Ishikawa (cell line): Measurements from ENCODE around the gene KLHL35.

Experiments used
- CEBPB ChIP-seq: IDR thresholded peaks from 2 replicates; pipeline ENCODE4 v1.6.1; 2012
- CREB1 ChIP-seq: IDR thresholded peaks from 2 replicates; pipeline ENCODE4 v1.6.1; 2012; ENCODE audit warnings: low read depth
- EGR1 ChIP-seq: IDR thresholded peaks from 2 replicates; pipeline ENCODE4 v1.6.1; 2012
- EP300 ChIP-seq: IDR thresholded peaks from 2 replicates; pipeline ENCODE4 v1.6.1; 2012; ENCODE audit warnings: borderline replicate concordance
- FOXM1 ChIP-seq: IDR thresholded peaks from 2 replicates; pipeline ENCODE4 v1.6.1; 2012; ENCODE audit warnings: low read depth, borderline replicate concordance
- NFIC ChIP-seq: IDR thresholded peaks from 2 replicates; pipeline ENCODE4 v1.6.1; 2012
- RAD21 ChIP-seq: IDR thresholded peaks from 2 replicates; pipeline ENCODE4 v1.6.1; 2012; ENCODE audit warnings: low read depth
- REST ChIP-seq: IDR thresholded peaks from 2 replicates; pipeline ENCODE4 v1.6.1; 2012; ENCODE audit warnings: low read depth, mild to moderate bottlenecking
- TAF1 ChIP-seq: IDR thresholded peaks from 2 replicates; pipeline ENCODE4 v1.6.1; 2012; ENCODE audit warnings: low read depth, mild to moderate bottlenecking
- TCF12 ChIP-seq: IDR thresholded peaks from 2 replicates; pipeline ENCODE4 v1.6.1; 2012; ENCODE audit warnings: low read depth
- TEAD4 ChIP-seq: IDR thresholded peaks from 2 replicates; pipeline ENCODE4 v1.6.1; 2012
- YY1 ChIP-seq: IDR thresholded peaks from 2 replicates; pipeline ENCODE4 v1.6.1; 2012; ENCODE audit warnings: low read depth
- ZBTB7A ChIP-seq: IDR thresholded peaks from 2 replicates; pipeline ENCODE4 v1.6.1; 2012; ENCODE audit warnings: low read depth
- TF ChIP-seq, protein P1 (sequence below): IDR thresholded peaks from 2 replicates; pipeline ENCODE4 v1.6.1; 2012
- TF ChIP-seq, protein P2 (sequence below): IDR thresholded peaks from 2 replicates; pipeline ENCODE4 v1.6.1; 2012

The KLHL35 gene

DNA sequence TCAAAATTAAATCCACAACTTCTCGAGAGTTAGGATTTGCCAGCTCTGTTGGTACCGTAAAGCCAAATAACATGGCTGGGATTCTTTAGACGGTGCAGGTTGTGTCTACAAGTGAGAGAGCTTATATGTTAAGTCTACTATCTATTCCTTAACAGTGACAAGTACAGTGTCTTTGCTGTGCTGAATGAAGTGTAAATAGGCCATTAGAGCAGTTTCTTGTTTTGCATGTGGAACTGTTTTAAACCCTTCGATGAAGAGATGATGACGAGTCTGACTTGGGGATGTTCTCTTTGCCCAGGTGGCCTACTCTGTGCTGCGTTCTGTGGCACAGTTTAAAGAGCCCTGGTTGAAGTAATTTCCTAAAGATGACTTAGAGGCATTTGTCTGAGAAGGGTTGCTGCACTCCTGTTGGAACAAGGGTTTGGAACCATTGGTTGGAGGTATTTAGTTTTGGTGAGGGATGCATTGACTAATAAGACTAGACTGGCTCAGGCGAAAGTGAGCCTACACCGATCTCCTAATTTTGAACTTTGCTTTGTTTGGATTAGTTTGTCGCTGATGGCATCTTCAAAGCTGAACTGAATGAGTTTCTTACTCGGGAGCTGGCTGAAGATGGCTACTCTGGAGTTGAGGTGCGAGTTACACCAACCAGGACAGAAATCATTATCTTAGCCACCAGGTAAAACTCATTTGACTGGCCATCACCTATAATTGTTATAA is 32.7 kb downstream of the KLHL35 start:
- TF ChIP-seq CREB1 (no peak), REST (no peak), NFIC (no peak), YY1 (no peak)

- TF ChIP-seq FOXM1, result no peak
- TF ChIP-seq CREB1, result peak; percentile 87
- peak; percentile 100 for TF ChIP-seq TAF1
- TF ChIP-seq NFIC, result peak; percentile 59
- no peak for TF ChIP-seq CEBPB
- TF ChIP-seq REST, result peak; percentile 31; the same call in 1 of the 2 replicates
- TF ChIP-seq TCF12, result peak; percentile 80
- TF ChIP-seq EGR1, result peak; percentile 41; the same call in 1 of the 2 replicates
- TF ChIP-seq, protein P1, sequence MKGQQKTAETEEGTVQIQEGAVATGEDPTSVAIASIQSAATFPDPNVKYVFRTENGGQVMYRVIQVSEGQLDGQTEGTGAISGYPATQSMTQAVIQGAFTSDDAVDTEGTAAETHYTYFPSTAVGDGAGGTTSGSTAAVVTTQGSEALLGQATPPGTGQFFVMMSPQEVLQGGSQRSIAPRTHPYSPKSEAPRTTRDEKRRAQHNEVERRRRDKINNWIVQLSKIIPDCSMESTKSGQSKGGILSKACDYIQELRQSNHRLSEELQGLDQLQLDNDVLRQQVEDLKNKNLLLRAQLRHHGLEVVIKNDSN, result peak; percentile 40; the same call in 1 of the 2 replicates
- no peak; the same call in 1 of the 2 replicates for TF ChIP-seq EP300
- no peak; the same call in none of the 2 replicates for TF ChIP-seq TEAD4
- TF ChIP-seq, protein P2, sequence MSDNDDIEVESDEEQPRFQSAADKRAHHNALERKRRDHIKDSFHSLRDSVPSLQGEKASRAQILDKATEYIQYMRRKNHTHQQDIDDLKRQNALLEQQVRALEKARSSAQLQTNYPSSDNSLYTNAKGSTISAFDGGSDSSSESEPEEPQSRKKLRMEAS, result peak; percentile 94
- TF ChIP-seq YY1, result peak; percentile 92
- TF ChIP-seq ZBTB7A, result no peak
Observed at GRCh38 chr11:75399344-75400145, 33.5 kb downstream of the KLHL35 start, which contains the start of gene RPS3. Gene RPS3, plus strand, starts transcription at chr11:75399518. Its CDS starts 30 bp downstream, at chr11:75399548.

DNA sequence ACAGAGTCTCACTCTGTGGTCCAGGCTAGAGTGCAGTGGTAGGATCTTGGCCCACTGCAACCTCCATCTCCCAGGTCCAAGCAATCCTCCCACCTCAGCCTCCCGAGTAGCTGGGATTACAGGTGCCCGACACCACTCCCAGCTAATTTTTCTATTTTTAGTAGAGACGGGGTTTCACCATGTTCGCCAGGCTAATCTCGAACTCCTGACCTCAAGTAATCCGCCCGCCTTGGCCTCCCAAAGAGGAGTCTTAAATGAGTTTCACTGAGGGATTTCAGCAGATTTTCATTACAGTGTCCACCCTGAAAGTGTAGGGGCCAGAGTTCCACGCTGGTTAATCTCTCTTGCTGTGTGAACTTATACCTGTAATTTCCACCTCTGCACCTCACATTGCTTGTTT is 34.1 kb downstream of the KLHL35 start:
- TF ChIP-seq, protein P1, result no peak
- no peak for TF ChIP-seq TAF1
- no peak for TF ChIP-seq ZBTB7A
- no peak for TF ChIP-seq FOXM1
- TF ChIP-seq EGR1, result no peak
- TF ChIP-seq CEBPB, result no peak
- TF ChIP-seq, protein P2, result no peak
- no peak for TF ChIP-seq YY1
- no peak for TF ChIP-seq RAD21
- TF ChIP-seq REST, result no peak
- TF ChIP-seq TCF12, result no peak

GRCh38 chr11:75394085-75394840 is 38.7 kb downstream of the KLHL35 start:
- TF ChIP-seq TCF12 (no peak), REST (no peak), EGR1 (no peak), RAD21 (no peak), YY1 (no peak)
- TF ChIP-seq, protein P1, result no peak
